OCI-LY3 (cell line): ENCODE measurements around the gene BMP7.

Source experiments
- EZH2phosphoT487 ChIP-seq: fragments of 200-600 bp; shearing (Covaris generic); IDR thresholded peaks from 2 replicates; pipeline ENCODE4 v1.6.1; 2018; ENCODE audit warnings: antibody characterized with exemption, mixed run types, low read depth
- TF ChIP-seq, protein P1 (sequence below): fragments of 200-600, 300-600 bp; sonication (generic); IDR thresholded peaks from 2 replicates; pipeline ENCODE4 v1.5.1; 2014; ENCODE audit warnings: antibody characterized with exemption, low read length, low read depth

DNA sequence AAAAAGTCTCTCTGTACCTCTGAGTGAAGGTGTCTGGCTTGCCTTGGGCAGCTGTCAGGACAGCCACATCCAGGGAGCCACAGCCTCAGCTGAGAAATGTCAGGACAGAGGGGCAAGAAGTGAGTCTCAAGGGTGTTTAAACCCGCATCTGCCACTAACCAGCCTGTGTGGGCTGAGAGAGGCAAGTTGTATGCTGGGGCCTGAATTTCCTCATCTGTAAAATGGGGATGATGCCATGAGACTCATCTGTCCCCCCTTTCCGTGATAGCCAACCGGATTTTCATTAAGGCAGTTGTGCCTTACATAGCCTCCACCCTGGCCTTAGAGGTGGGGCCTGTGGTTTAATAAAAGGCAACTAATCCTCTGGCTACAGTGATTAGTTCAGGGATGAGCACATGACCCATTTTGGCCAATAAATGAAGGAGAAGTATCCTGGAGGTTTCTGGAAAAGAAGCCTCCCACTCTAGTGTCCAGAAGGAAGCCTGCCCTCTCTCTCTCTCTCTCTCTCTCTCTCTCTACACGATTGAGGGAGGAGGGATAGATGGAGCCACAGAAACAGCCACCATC lies 79.3 kb downstream of the BMP7 start:
- TF ChIP-seq, protein P1, sequence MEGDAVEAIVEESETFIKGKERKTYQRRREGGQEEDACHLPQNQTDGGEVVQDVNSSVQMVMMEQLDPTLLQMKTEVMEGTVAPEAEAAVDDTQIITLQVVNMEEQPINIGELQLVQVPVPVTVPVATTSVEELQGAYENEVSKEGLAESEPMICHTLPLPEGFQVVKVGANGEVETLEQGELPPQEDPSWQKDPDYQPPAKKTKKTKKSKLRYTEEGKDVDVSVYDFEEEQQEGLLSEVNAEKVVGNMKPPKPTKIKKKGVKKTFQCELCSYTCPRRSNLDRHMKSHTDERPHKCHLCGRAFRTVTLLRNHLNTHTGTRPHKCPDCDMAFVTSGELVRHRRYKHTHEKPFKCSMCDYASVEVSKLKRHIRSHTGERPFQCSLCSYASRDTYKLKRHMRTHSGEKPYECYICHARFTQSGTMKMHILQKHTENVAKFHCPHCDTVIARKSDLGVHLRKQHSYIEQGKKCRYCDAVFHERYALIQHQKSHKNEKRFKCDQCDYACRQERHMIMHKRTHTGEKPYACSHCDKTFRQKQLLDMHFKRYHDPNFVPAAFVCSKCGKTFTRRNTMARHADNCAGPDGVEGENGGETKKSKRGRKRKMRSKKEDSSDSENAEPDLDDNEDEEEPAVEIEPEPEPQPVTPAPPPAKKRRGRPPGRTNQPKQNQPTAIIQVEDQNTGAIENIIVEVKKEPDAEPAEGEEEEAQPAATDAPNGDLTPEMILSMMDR: no peak
- TF ChIP-seq EZH2phosphoT487: no peak
